GM19452 (cell line): ENCODE data around the gene NR1D2.
"Not testable (repeated sequence)": the region's sequence is repeated elsewhere in the genome, so short reads cannot be mapped to it uniquely, and the experiment has no call there.

Experiments used
- ATAC-seq: cut with Tn5 transposase; IDR thresholded peaks from one replicate; pipeline ENCODE4 v1.9.1; 2021; ENCODE audit not compliant: unreplicated experiment

Gene NR1D2

DNA sequence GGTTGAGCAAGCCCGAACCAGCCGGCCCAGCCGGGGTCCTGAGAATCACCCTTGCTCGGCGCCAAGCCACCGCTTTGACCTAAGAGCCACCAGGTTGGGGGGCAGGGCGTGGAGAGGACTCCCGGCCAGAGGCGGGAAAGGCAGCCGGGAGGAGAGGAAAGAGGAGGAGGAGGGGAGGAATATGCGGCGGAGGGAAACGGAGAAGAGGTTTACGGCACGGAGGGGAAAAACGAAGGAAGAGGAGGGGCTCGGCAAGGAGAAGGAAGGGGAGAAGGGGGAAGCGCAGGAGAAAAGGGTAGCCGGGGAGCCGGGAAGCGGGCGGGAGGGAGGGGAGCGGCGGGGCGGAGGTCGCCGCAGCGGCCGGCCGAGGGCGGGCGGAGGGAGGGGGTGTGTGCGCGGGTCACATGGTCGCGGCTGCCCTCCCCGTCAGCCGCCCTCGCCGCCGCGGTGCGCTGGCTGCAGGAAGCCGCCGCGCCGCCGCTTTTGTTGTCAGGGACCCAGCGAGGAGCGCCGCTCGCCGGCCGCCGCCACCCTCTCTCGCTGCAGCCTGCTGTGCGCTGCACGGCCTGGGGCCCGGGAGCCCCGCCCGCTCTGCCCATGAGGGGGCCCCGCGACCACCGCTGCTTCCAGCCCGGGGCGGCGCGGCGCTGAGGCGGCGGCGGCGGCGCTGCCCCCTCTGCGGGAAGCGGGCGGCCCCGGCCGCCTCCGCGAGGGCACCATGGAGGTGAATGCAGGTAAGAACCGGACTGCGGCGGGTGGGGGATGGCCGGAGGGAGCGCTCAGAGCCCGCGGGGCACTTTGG, at the start of gene NR1D2:
NR1D2 (plus strand) TSS at position 426 of the 802 bp plus-strand sequence; CDS start at position 719, 293 bp downstream.
- peak; percentile 54 for ATAC-seq

DNA sequence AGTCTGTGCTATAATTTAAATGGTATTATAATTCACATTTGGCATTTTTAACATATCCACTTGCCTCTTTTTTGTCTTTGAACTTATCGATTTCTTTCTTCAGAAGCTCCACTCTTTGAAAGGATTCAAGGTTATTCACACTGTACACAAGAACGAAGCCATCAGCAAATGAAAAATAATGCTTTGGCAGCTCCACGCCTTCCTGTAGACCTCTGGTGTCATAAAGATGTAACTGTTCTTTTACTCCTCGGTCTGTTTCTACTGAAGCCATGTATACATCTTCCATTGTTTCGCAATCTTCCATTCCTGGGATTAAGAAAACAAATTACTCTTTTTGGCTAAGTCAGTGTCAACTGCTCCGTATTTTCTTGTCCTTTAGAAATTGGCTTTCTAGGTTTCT, 44.3 kb upstream of the NR1D2 start:
- ATAC-seq, result no peak

DNA sequence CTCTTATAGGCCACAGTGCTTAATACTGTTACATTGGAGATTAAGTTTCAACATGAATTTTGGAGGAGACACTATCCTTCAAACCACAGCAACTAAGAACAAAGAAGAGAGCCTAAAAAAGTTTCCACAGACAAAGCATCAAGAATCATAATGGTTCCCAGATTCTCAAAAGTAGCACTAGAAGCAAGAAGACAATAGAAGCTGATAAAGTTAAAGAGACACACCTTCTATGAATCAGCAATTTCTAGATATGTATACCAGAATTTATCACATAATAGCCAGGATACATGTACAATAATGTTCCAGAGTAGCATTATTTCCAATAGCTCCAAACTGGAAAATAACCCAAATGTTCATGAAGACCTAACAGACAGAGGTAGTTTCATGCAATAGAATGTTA, 40.5 kb upstream of the NR1D2 start:
- ATAC-seq, result no peak

DNA sequence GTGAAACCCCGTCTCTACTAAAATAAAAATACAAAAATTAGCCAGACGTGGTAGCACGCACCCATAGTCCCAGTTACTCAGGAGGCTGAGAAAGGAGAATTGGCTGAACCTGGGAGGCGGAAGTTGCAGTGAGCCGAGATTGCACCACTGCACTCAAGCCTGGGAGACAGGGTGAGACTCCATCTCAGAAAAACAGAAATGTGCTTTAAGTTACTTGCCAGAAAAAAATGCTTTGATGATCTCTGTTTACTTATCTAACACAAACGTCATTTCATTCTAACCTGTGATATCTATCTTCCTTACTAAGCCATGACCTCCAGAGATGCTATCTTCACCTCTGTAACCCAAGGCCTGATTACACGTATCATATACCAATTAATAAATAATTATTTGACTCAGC, 35.7 kb upstream of the NR1D2 start:
- ATAC-seq, result no peak

DNA sequence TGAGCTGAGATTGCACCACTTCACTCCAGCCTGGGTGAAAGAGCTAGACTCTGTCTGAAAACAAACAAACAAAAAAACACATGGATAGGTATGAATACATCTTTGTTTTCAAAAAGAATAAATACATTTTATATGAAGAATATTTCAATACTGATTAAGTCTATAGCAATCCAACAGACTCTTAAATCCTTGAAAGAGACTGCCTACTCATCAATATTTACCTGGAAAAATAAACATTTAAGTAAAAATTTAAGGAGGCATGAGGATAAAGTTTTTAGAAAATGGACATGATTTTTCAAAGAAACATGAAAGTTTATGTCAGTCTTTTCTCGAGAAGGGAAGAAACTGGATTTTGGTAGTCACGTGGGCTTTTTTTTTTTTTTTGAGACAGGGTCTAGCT, 33.7 kb upstream of the NR1D2 start:
- ATAC-seq, result no peak

DNA sequence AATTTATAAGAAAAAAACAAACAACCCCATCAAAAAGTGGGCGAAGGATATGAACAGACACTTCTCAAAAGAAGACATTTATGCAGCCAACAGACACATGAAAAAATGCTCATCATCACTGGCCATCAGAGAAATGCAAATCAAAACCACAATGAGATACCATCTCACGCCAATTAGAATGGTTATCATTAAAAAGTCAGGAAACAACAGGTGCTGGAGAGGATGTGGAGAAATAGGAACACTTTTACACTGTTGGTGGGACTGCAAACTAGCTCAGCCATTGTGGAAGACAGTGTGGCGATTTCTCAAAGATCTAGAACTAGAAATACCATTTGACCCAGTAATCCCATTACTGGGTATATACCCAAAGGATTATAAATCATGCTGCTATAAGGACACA, 32.8 kb upstream of the NR1D2 start:
- ATAC-seq, result not testable (repeated sequence)

DNA sequence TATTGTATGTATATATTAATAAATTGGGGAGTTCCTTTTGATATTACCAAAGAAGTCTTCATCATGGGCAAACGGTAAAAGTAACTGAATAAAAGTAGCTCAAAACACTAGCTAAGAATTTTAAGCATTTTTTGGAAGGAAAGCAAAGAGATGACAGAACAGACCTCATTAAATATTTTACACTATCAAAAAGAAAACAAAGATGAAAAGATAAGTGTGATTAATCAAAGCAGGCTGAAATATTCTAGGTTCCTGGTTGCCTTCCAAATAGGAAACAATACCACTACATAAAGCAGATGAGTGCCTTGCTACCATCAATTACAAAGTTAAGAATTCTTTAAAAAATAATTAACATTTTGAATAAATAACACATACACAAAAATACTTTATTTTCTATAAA, 31.9 kb upstream of the NR1D2 start:
- no peak for ATAC-seq

DNA sequence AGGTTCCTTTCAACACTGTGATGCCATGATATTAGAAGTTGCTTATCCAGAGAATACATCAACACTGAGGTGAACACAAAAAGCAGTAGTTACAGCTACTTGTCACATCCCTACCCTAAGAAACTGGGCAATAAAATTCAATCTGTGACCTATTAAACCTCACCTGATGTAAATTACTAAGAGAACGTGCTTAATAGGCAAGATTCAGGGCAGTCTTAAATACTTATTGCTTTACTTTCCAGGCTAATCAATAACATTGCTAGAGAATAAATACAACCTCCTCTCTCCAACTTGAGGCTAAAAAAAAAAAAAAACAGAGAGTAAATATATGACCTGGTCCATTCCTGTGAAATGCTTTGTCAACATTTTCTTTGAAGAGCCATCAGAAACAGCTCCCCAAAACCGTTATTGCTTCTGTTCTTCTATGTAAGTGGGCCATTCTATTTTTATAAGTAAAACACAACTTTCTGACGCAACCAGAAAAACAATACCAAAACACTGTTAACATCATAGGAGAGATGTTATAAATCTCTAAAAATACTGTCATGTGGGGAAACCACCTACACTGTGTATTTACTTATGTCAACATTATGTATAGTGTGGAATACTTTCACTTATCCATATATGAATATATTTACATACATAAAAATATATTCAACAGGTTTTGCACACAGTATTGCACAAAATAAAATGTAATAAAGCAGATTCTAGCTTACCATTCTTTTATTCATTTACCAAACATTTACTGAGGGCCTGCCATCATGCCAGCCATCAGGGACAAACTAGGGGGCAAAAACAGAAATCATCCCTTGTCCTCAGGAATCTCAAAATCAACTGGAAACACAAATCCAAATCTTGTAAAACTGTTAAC, 31.0 kb upstream of the NR1D2 start:
- ATAC-seq, result no peak

DNA sequence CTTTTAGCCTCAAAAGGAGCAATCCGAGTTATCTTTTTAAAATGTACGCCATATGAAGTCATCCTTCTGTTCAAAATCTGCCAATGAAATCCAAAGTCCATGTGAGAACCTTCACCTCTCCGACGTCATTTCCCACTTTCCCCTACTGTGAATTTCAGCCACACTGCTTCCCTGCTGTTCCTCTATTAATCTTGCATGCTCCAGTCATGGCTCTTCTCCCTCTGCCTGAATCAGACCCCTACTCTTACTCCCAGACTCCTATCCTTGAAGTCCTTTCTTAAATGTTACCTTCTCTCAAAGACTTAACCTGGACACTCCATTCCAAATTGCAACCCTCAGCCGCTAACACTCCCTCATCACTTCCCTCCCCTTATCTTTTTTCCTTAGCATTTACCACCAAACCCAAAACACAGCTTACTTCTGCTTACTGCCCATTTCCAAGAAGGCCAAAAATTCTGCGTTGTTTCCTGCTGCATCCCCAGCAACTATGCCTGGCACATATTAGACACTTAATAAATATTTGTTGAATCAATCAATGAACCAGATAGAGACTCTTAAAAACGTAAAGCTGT, 29.5 kb upstream of the NR1D2 start:
- ATAC-seq, result no peak

DNA sequence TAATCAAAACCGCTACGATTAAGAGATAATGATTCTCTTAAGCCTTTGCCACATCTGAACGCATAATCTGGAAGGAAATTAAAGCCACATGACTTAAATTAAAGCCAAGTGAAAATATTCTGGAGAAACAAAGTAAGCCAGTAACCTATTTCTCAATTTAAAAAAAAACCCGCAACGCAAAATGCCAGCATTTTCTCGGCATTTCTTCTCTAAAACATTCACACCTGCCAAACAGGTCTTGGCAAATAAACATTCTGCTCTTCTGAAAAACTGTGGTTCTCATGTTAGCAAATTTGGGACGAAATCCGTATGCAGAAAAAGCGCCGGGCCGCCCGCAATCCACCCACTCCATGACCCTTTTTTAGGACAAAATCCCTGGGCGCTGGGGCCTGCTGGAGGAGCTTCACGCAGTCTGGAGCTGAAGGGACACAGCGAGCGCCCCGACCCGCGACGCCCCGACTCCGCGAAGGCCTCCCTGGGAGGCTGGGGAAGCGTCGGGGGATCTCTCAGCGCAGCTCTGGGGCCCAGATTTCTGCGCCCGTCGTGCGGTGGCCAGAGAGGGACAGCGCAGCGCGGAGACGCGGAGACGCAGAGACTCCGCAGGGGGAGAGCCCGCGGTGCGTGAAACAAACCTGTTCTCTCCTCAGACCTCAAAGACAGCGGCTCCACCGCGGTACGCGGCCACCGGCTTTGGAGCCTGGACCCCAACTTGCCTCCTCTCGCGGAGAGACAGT, 28.8 kb upstream of the NR1D2 start:
- peak; percentile 56 for ATAC-seq

DNA sequence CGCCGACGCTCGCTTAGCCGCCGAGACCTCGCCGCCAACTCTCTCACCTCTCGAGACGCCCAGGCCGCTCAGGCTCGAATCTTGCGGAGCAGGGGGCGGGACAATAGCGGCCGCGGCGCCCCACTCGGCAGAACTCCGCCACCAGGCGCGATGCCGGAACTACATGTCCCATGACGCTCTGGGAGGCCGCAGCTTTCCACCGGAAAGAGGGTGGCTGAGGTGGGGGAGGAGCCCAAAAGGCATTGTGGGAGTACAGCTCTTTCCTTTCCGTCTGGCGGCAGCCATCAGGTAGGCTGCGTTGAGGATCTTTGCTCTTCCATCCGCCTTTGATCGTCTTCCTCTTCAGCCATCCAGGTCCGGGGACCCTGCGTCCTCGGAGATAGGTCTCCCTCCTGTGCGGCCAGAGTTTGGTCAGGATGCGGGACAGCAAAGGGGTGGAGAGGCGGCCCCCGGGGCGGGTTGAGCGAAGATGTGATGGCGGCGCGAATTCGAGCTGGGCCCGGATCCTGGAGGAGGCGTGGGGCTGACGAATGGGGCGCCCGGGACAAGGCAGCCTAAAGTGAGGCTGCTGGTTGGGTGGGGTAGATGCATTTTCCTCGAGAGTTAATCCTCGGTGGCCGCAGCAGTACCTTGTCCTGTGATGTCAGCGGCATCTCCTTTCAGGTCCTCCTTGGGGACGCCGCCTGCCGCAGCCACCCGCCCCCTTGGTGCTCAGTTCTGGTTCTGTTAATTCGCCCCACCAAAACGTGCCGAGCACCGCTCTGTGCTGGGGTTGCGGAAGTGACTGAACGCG, 28.0 kb upstream of the NR1D2 start, which contains the start of the genes NKIRAS1 and RPL15:
NKIRAS1 (minus strand) TSS at position 105 of the 793 bp plus-strand sequence. CDS start 6,086 bp downstream, outside the sequence.
RPL15 (plus strand) TSS at position 247 of the 793 bp plus-strand sequence. CDS start 728 bp downstream, outside the sequence.
- peak; percentile 97 for ATAC-seq

DNA sequence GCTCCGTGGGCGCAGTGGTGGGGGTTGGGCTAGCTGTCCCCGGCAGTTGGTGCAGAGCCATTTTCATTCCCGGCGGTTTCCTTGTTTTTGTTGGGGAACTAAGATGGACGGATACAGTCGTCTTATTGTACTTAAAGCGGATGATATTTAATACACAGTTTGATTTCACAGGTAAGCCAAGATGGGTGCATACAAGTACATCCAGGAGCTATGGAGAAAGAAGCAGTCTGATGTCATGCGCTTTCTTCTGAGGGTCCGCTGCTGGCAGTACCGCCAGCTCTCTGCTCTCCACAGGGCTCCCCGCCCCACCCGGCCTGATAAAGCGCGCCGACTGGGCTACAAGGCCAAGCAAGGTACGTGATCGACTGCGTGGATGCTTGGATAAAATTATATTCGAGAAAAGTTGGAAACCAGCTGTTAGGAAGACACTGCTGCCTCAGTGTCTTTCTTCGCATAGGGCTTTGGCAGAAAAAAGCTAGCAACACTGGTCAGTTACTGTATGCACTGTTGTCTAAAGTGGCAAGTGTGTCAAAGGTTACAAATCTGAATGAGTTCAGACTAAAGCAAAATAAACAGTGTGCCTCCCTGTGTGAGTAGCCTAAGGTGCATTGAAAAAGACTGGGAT, 27.3 kb upstream of the NR1D2 start:
- not testable (repeated sequence) for ATAC-seq

DNA sequence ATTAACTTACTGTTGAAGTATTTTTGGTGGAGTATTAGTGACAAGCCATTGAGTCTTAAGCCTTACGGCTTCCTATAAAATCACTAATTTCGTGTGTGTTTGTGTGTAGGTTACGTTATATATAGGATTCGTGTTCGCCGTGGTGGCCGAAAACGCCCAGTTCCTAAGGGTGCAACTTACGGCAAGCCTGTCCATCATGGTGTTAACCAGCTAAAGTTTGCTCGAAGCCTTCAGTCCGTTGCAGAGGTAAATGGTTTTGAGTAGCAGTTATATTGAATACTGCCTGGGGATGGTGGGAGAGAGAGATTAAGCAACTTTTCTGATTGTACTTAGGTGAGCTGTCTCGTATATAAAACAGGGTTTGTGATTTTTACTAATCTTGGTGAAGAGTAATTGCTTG, 26.8 kb upstream of the NR1D2 start:
- ATAC-seq, result not testable (repeated sequence)

DNA sequence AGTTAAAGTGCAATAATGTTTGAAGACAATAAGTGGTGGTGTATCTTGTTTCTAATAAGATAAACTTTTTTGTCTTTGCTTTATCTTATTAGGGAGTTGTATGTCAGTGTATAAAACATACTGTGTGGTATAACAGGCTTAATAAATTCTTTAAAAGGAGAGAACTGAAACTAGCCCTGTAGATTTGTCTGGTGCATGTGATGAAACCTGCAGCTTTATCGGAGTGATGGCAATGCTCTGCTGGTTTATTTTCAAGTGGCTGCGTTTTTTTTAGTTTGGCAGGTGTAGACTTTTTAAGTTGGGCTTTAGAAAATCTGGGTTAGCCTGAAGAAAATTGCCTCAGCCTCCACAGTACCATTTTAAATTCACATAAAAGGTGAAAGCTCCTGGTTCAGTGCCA, 25.5 kb upstream of the NR1D2 start:
- no peak for ATAC-seq

DNA sequence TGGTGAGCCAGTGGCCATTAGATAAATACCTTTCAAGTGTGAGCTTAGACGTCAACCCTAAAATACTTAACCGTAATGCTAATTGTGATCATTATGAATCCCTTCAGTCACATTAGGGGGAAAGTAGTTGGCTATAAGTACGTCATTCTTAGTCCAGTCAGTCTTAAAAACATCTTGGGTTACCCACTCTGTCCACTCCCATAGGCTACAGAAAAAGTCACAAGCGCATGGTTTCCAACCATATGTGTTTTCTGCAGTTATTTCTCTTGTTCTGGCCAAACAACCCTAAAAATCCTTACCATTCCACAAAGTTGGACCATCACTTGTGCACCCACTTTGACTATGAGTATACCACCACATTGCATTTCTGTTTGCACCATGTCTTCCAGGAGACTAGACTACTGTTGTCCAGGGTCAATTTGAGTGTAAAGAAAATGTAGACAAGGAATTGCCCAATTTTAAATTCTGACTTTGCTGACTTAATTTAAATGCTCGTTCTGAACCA, 24.9 kb upstream of the NR1D2 start:
- ATAC-seq, result no peak

DNA sequence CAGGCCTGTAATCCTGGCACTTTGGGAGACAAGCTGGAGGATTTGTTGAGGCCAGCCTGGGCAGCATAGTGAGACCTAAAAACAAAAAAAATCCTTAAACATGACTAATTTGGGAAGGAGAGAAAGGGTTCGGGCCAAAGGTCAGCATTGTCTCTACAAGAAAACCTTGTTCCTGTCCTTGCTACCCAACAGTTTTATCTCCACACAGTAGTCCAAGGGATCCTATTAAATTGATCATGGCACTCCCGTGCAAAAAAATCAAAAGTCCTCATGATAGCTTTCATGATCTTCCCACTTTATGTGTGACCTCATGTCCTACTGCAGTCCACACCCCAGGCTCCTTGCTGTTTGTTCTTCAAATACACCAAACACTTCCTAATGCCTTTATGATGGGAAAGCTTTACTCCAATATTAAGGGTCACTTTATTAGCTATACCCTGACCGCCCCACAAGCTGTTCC, 24.0 kb upstream of the NR1D2 start:
- no peak for ATAC-seq

DNA sequence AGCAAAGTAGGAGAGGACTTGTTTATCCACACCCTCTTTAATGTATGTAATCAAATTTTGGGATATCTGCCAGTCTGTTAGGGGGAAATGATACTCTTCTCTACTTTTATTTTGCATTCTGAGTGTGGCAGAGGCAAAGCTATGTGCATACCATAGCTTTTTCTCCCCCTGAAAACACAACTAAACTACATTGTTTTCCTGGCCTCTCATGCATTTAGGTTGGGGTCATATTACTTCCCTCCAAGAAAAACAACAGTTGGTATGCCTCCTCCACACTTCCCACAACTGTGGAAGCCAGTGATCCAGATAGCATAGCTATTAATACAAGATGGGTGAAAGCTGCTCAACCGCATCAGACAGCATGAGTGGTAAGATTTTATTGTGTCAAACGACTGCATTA, 21.3 kb upstream of the NR1D2 start:
- no peak for ATAC-seq

DNA sequence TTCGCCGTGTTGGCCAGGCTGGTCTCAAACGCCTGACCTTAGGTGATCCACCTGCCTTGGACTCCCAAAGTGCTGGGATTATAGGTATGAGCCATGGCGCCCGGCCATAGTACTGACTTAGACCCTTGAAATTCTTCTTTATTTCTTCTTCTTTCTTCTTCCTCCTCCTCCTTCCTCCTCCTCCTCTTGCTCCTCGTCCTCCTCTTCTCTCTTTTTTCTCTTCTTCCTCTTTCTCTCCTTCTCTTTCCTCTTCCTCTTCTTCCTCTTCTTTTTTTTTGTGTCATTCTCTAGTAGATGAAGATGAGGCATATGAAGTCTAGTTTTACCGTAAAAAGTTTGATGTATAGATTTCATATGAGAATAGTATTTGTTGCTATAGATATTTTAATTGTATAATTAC, 18.8 kb upstream of the NR1D2 start:
- ATAC-seq, result no peak

DNA sequence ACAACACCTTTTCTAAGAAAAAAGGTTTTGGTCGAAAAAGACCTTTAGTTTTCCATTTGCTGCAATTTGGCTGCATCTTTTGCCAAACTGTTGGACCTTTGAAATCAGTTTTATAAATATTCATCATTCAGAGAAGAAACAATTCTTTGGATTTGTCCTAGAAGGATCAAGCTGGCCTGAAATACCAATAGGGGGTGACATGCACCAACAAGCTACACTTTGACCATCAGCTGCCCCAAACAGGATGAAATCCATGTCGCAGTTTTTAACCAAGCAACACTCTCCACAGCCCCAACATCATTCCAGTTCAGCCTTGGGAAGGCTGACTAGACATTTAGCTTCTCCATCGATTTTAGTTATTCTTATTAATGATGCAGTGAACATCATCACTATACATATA, 18.4 kb upstream of the NR1D2 start:
- no peak for ATAC-seq
